Upper lobe of left lung (tissue), 6 donors: ENCODE data around the gene SLC43A3. TPM values are rescaled to one million over a fixed set of nuclear protein-coding genes. Genes with fewer than 3 reads are reported as not detected.
"Not testable (repeated sequence)": the region's sequence is repeated elsewhere in the genome, so short reads cannot be mapped to it uniquely, and the experiment has no call there.

Experiments used
- ATAC-seq, 2 donors: fragments of 200-7000 bp; cut with Tn5 transposase; one replicate each; pipeline ENCODE4 v1.9.1; 2022; ENCODE audit warnings: mild to moderate bottlenecking in 2 of 2, moderate library complexity in 2 of 2; ENCODE audit not compliant: low FRiP score in 2 of 2
- DNase-seq, 2 donors: peaks; one replicate each; pipeline ENCODE4 v3.0.0-alpha.2; 2019 to 2020
- H3K27ac ChIP-seq, 4 donors: fragments of 200-600 bp; sonication (generic); one replicate each; pipeline ENCODE4 v1.5.1; 2016 to 2019
- H3K27me3 ChIP-seq, 4 donors: fragments of 200-600 bp; sonication (generic); one replicate each; pipeline ENCODE4 v1.5.1; 2017 to 2019
- H3K36me3 ChIP-seq, 4 donors: fragments of 200-600 bp; sonication (generic); one replicate each; pipeline ENCODE4 v1.5.1; 2016 to 2019
- H3K4me1 ChIP-seq, 4 donors: fragments of 200-600 bp; sonication (generic); one replicate each; pipeline ENCODE4 v1.5.1; 2018 to 2019
- H3K4me3 ChIP-seq, 4 donors: fragments of 200-600 bp; sonication (generic); one replicate each; pipeline ENCODE4 v1.5.1; 2017 to 2019; ENCODE audit warnings: mild to moderate bottlenecking in 2 of 4, moderate library complexity in 1 of 4
- H3K9me3 ChIP-seq, 4 donors: fragments of 200-600 bp; sonication (generic); one replicate each; pipeline ENCODE4 v1.5.1; 2018 to 2019
- CTCF ChIP-seq, 6 experiments: fragments of 450-650 bp in 4 of 6; fragments of 200-600 bp in 2 of 6; sonication (generic) in 2 of 6; IDR thresholded peaks; one replicate each; pipeline ENCODE4 v1.5.1; 2016 to 2019; ENCODE audit warnings: antibody characterized with exemption in 6 of 6
- EP300 ChIP-seq, 4 donors: sonication (generic); formaldehyde crosslinking; IDR thresholded peaks; one replicate each; pipeline ENCODE4 v1.5.1; 2017; ENCODE audit warnings: antibody characterized with exemption in 4 of 4, control low read depth in 2 of 4
- POLR2A ChIP-seq, 4 donors: fragments of 450-650 bp; IDR thresholded peaks; one replicate each; pipeline ENCODE4 v1.5.1; 2016 to 2017; ENCODE audit warnings: antibody characterized with exemption in 4 of 4, mild to moderate bottlenecking in 2 of 4
- POLR2AphosphoS5 ChIP-seq, 2 donors: sonication (generic); formaldehyde crosslinking; IDR thresholded peaks; one replicate each; pipeline ENCODE4 v1.5.1; 2017; ENCODE audit warnings: antibody characterized with exemption in 2 of 2
- WGBS, 2 donors: methylation state at CpG; one replicate each; pipeline ENCODE4 v1.1.5; 2017 to 2018; 5-methylcytosine and 5-hydroxymethylcytosine counted together
- total RNA-seq, 6 donors: library from RNA; depleted of rRNA in 4 of 6; stranded (reverse); fragments of >200 nt in 4 of 6; gene quantifications; one replicate each; pipeline versions ENCODE4 v1.1.0 to v1.2.1, GENCODE V29; 2016 to 2021
- donor health status: DM: no; HTN: no; CAD: no; lungs with moderate emphysema.
- donor health status: DM: no; HTN: yes; CAD: no; lungs with severe emphysema.

The SLC43A3 gene
- total RNA-seq, 6 donors from 2014 or later: 61.6 to 177 (median 118) TPM

GRCh38 chr11:57456960-57457642 lies 30.2 kb upstream of the SLC43A3 start:
- 12 to 30% methylated on average over 9 to 19 of the region's 19 CpGs for WGBS, 2 donors
- Histone ChIP-seq H3K27ac (no peak overlapping the region), H3K4me1 (peaks cover 39 to 46% (median 42%) of the 10 kb centered on the region in 4 donors), H3K27me3 (peaks cover 0 to 38% (median 15%) of the 10 kb centered on the region in 4 donors), H3K36me3 (no peaks in the 10 kb centered on the region), H3K4me3 (no peak overlapping the region), H3K9me3 (no peaks in the 10 kb centered on the region)
- ATAC-seq (peak; percentile 92 to 93), DNase-seq (peak; percentile 92 to 94)
- no peak for TF ChIP-seq POLR2AphosphoS5 (IDR thresholded peaks at IDR 0.05)
- TF ChIP-seq CTCF (IDR thresholded peaks at IDR 0.05): peak; percentile 94 to 99 (median 97)
- no peak for TF ChIP-seq EP300 (IDR thresholded peaks at IDR 0.05)

GRCh38 chr11:57453543-57454177 lies 26.7 kb upstream of the SLC43A3 start:
- ATAC-seq (no peak), DNase-seq (no peak)

GRCh38 chr11:57446055-57446454 lies 19.1 kb upstream of the SLC43A3 start:
- H3K36me3 ChIP-seq: no peaks in the 10 kb centered on the region
- no peak for ATAC-seq
- WGBS, 2 donors: 77 to 100% methylated on average over 1 of the region's 1 CpG
- no peak overlapping the region for H3K4me3 ChIP-seq
- peaks cover 0 to 8% (median 0%) of the 10 kb centered on the region in 4 donors for H3K4me1 ChIP-seq
- H3K27ac ChIP-seq: no peak overlapping the region
- no peak for DNase-seq
- TF ChIP-seq EP300 (IDR thresholded peaks at IDR 0.05): no peak
- no peak for TF ChIP-seq POLR2AphosphoS5 (IDR thresholded peaks at IDR 0.05)
- TF ChIP-seq CTCF (IDR thresholded peaks at IDR 0.05): no peak
- TF ChIP-seq POLR2A (IDR thresholded peaks at IDR 0.05): no peak
- no peaks in the 10 kb centered on the region for H3K27me3 ChIP-seq
- no peaks in the 10 kb centered on the region for H3K9me3 ChIP-seq

More at GRCh38 chr11:57453543-57454177, 26.7 kb upstream of the SLC43A3 start:
- WGBS, 2 donors: 69 to 92% methylated on average over 2 of the region's 2 CpGs
- Histone ChIP-seq H3K27ac (no peak overlapping the region), H3K4me1 (peaks cover 13 to 23% (median 17%) of the 10 kb centered on the region in 4 donors), H3K27me3 (peaks cover 0 to 11% (median 4%) of the 10 kb centered on the region in 4 donors), H3K36me3 (no peaks in the 10 kb centered on the region), H3K9me3 (no peaks in the 10 kb centered on the region), H3K4me3 (no peak overlapping the region)
- TF ChIP-seq EP300 (IDR thresholded peaks at IDR 0.05) (no peak), CTCF (IDR thresholded peaks at IDR 0.05) (no peak), POLR2A (IDR thresholded peaks at IDR 0.05) (no peak), POLR2AphosphoS5 (IDR thresholded peaks at IDR 0.05) (no peak)

GRCh38 chr11:57445122-57445394 lies 18.1 kb upstream of the SLC43A3 start:
- H3K36me3 ChIP-seq, DNase-seq, H3K27ac ChIP-seq, H3K4me3 ChIP-seq, H3K9me3 ChIP-seq, H3K4me1 ChIP-seq, H3K27me3 ChIP-seq, ATAC-seq: not testable (repeated sequence)
- 82 to 84% methylated on average over 9 of the region's 9 CpGs for WGBS, 2 donors

GRCh38 chr11:57444362-57445121 lies 17.6 kb upstream of the SLC43A3 start:
- no peaks in the 10 kb centered on the region for H3K36me3 ChIP-seq
- WGBS, 2 donors: 79% methylated on average over 9 of the region's 9 CpGs
- TF ChIP-seq POLR2AphosphoS5 (IDR thresholded peaks at IDR 0.05) (no peak), EP300 (IDR thresholded peaks at IDR 0.05) (no peak), POLR2A (IDR thresholded peaks at IDR 0.05) (no peak), CTCF (IDR thresholded peaks at IDR 0.05) (no peak)
- H3K27me3 ChIP-seq: no peaks in the 10 kb centered on the region
- no peak overlapping the region for H3K4me3 ChIP-seq
- no peak for ATAC-seq
- no peak for DNase-seq
- no peaks in the 10 kb centered on the region for H3K9me3 ChIP-seq
- H3K4me1 ChIP-seq: peaks cover 0 to 8% (median 0%) of the 10 kb centered on the region in 4 donors
- no peak overlapping the region for H3K27ac ChIP-seq
